ENCODE data around the gene IGF2BP2.
"Not testable (repeated sequence)": the region's sequence is repeated elsewhere in the genome, so short reads cannot be mapped to it uniquely, and the experiment has no call there.

The IGF2BP2 gene

GRCh38 chr3:185825006-185825638 is at the start of gene IGF2BP2:
TSS of gene IGF2BP2 (minus strand) at chr3:185825042. CDS start at chr3:185824960, 82 bp downstream.
- no peaks in the 10 kb centered on the region for H3K9me3 Mint-ChIP-seq (ENCODE audit: low read depth)
- no peak within 1 kb of the TSS for H3K27ac Mint-ChIP-seq
- peaks cover 14% of the 10 kb centered on the region for H3K4me1 Mint-ChIP-seq (ENCODE audit: low read depth)
- H3K27me3 Mint-ChIP-seq: peaks cover 41% of the 10 kb centered on the region
- H3K36me3 Mint-ChIP-seq: peaks cover 2% of the 10 kb centered on the region
- peak within 1 kb of the TSS; percentile 81 for H3K4me3 Mint-ChIP-seq

DNA sequence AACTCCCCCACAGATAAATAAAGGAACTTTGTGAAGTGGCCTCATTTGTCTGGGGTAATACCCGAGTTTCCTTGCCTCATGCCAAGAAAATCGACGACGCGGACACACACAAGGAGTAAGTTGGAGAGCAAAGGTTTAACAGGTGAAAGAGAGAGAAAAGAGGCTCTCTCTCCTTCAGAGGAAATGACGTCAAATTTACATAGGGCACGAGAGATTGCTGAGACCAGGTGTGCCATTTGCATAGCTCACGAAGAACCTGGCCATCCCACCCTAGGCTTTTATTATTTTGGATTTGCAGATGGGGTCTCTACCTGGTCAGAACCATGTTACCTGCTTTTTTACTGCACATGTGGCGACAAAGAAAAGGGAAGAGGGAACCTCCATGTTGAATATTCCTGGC is 49.3 kb upstream of the IGF2BP2 start:
- Mint-ChIP-seq H3K4me1 (ENCODE audit: low read depth) (no peaks in the 10 kb centered on the region), H3K27me3 (peaks cover 7% of the 10 kb centered on the region), H3K4me3 (no peak overlapping the region), H3K9me3 (ENCODE audit: low read depth) (no peaks in the 10 kb centered on the region), H3K36me3 (no peaks in the 10 kb centered on the region), H3K27ac (no peak overlapping the region)

DNA sequence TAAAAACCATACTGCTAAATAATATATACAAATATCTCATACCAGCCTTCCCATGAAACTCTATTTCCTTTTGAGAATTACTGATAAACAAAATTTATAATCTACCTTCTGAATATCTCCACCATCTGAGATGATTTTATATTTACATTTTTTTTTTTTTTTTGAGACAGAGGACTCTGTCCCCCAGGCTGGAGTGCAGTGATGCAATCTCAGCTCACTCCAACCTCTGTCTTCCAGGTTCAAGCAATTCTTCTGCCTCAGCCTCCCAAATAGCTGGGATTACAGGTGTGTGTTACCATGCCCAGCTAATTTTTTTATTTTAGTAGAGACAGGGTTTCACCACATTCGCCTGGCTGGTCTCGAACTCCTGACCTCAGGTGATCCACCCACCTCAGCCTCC is 42.8 kb upstream of the IGF2BP2 start:
- H3K36me3 Mint-ChIP-seq: no peaks in the 10 kb centered on the region
- H3K4me1 Mint-ChIP-seq (ENCODE audit: low read depth): peaks cover 1% of the 10 kb centered on the region
- H3K27ac Mint-ChIP-seq: no peak overlapping the region
- no peak overlapping the region for H3K4me3 Mint-ChIP-seq
- H3K9me3 Mint-ChIP-seq (ENCODE audit: low read depth): peaks cover 3% of the 10 kb centered on the region
- peaks cover 8% of the 10 kb centered on the region for H3K27me3 Mint-ChIP-seq

- Mint-ChIP-seq H3K36me3 (no peaks in the 10 kb centered on the region), H3K4me3 (no peak overlapping the region), H3K27ac (no peak overlapping the region), H3K27me3 (peaks cover 8% of the 10 kb centered on the region), H3K4me1 (ENCODE audit: low read depth) (peaks cover 1% of the 10 kb centered on the region), H3K9me3 (ENCODE audit: low read depth) (peaks cover 3% of the 10 kb centered on the region)
Measured at GRCh38 chr3:185866995-185867394, 42.2 kb upstream of the IGF2BP2 start.

DNA sequence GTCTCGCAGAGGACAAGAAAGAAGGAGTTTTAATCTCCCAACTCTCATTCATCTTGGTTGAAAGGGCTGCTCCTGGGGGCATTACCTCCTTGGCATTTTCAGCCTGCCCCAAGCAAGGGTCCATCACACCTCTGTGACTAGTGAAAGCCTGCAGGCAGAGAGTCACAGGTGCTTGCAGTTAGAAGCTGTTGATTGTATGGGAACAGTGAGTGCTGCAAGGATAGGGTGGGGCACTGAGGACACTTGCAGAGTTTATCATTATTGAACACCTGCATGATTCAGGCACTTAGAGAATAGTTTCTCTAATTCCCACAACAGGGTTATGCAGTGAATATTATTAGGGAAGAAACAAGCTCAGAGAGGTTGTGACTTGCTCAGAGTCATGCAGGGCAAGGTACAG is 41.7 kb upstream of the IGF2BP2 start:
- no peaks in the 10 kb centered on the region for H3K36me3 Mint-ChIP-seq
- peaks cover 8% of the 10 kb centered on the region for H3K27me3 Mint-ChIP-seq
- H3K9me3 Mint-ChIP-seq (ENCODE audit: low read depth): peaks cover 3% of the 10 kb centered on the region
- H3K4me3 Mint-ChIP-seq: no peak overlapping the region
- H3K27ac Mint-ChIP-seq: no peak overlapping the region
- peaks cover 1% of the 10 kb centered on the region for H3K4me1 Mint-ChIP-seq (ENCODE audit: low read depth)

GRCh38 chr3:185865247-185865646 is 40.4 kb upstream of the IGF2BP2 start:
- Mint-ChIP-seq H3K27ac (no peak overlapping the region), H3K9me3 (ENCODE audit: low read depth) (peaks cover 3% of the 10 kb centered on the region), H3K27me3 (peaks cover 6% of the 10 kb centered on the region), H3K4me3 (no peak overlapping the region), H3K4me1 (ENCODE audit: low read depth) (peaks cover 1% of the 10 kb centered on the region), H3K36me3 (peaks cover under 1% of the 10 kb centered on the region)

DNA sequence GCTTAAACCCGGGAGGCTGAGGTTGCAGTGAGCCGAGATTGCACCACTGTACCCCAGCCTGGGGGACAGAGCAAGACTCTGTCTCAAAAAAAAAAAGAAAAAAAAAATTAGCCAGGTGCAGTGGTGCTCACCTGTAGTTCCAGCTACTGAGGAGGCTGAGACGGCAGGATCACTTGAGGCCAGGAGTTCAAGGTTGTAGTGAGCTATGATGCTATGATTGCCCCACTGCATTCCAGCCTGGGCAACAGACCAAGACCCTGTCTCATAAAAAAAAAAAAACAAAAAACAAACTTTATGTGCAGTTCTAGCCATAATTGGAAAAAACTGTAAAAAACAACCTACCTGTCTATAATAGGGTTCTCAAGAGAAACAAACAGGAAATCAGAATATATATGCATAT is 39.9 kb upstream of the IGF2BP2 start:
- Mint-ChIP-seq H3K9me3 (ENCODE audit: low read depth) (peaks cover 3% of the 10 kb centered on the region), H3K27me3 (peaks cover 5% of the 10 kb centered on the region), H3K36me3 (peaks cover 2% of the 10 kb centered on the region), H3K4me3 (no peak overlapping the region), H3K27ac (no peak overlapping the region), H3K4me1 (ENCODE audit: low read depth) (peaks cover 1% of the 10 kb centered on the region)

- Mint-ChIP-seq H3K4me1 (ENCODE audit: low read depth) (no peaks in the 10 kb centered on the region), H3K9me3 (ENCODE audit: low read depth) (peaks cover 4% of the 10 kb centered on the region), H3K4me3 (no peak overlapping the region), H3K27ac (no peak overlapping the region), H3K36me3 (peaks cover 5% of the 10 kb centered on the region), H3K27me3 (peaks cover 5% of the 10 kb centered on the region)
Measured at GRCh38 chr3:185862920-185863319, 38.1 kb upstream of the IGF2BP2 start.

GRCh38 chr3:185859294-185859972 is 34.6 kb upstream of the IGF2BP2 start:
- Mint-ChIP-seq H3K36me3 (peaks cover 10% of the 10 kb centered on the region), H3K27me3 (peaks cover 6% of the 10 kb centered on the region), H3K9me3 (ENCODE audit: low read depth) (peaks cover 18% of the 10 kb centered on the region), H3K27ac (no peak overlapping the region), H3K4me3 (no peak overlapping the region), H3K4me1 (ENCODE audit: low read depth) (no peaks in the 10 kb centered on the region)

DNA sequence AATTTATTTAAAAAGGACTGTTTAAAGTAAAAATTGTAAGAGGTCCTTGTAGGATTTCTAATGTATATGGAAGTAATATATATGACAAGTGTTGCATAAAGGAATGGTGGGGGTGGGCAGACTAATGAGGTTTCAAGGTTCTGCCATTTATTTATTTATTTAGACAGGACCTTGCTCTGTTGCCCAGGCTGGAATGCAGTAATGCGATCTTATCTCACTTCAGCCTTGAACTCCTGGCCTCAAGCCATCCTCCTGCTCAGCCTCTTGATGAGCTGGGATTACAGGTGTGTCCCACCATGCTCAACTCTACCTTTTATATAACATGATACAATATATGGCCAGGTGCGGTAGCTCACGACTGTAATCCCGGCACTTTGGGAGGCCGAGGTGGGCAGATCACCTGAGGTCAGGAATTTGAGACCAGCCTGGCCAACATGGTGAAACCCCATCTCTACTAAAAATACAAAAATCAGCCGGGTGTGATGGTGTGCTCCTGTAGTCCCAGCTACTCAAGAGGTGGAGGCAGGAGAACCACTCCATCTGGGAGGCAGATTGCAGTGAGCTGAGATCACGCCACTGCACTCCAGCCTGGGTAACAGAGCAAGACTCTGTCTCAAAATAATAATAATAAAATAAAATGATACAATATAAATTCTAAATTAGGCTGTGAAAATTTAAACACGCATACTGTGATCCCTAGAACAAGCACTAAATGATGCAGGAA is 33.8 kb upstream of the IGF2BP2 start:
- H3K27me3 Mint-ChIP-seq: peaks cover 6% of the 10 kb centered on the region
- peaks cover 10% of the 10 kb centered on the region for H3K36me3 Mint-ChIP-seq
- peaks cover 18% of the 10 kb centered on the region for H3K9me3 Mint-ChIP-seq (ENCODE audit: low read depth)
- H3K4me3 Mint-ChIP-seq: no peak overlapping the region
- no peaks in the 10 kb centered on the region for H3K4me1 Mint-ChIP-seq (ENCODE audit: low read depth)
- H3K27ac Mint-ChIP-seq: no peak overlapping the region

GRCh38 chr3:185857208-185857607 is 32.4 kb upstream of the IGF2BP2 start:
- Mint-ChIP-seq H3K9me3 (ENCODE audit: low read depth) (peaks cover 18% of the 10 kb centered on the region), H3K36me3 (peaks cover 10% of the 10 kb centered on the region), H3K27me3 (peaks cover 6% of the 10 kb centered on the region), H3K27ac (no peak overlapping the region), H3K4me1 (ENCODE audit: low read depth) (no peaks in the 10 kb centered on the region), H3K4me3 (no peak overlapping the region)

DNA sequence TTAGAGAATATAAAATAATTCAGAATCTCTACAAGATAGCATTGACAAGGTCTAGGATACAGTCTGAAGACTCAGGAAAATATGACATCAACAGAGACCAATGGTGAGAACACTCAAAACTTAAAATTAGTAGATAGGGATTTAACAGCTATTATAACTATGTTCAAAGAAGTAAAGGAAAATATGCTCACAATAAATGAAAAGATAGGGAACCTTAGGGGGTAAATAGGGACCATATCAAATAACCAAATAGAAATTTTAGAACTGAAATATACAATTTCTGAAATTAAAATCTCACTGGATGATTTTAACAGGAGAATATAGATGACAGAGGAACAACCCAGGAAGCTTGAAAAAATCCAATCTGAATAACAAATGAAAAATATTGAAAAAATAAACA is 31.8 kb upstream of the IGF2BP2 start:
- peaks cover 10% of the 10 kb centered on the region for H3K36me3 Mint-ChIP-seq
- no peaks in the 10 kb centered on the region for H3K4me1 Mint-ChIP-seq (ENCODE audit: low read depth)
- H3K9me3 Mint-ChIP-seq (ENCODE audit: low read depth): peaks cover 18% of the 10 kb centered on the region
- H3K27ac Mint-ChIP-seq: no peak overlapping the region
- no peak overlapping the region for H3K4me3 Mint-ChIP-seq
- peaks cover 8% of the 10 kb centered on the region for H3K27me3 Mint-ChIP-seq

- H3K9me3 Mint-ChIP-seq (ENCODE audit: low read depth): peaks cover 14% of the 10 kb centered on the region
- not testable (repeated sequence) for H3K27me3 Mint-ChIP-seq; H3K4me1 Mint-ChIP-seq (ENCODE audit: low read depth); H3K4me3 Mint-ChIP-seq; H3K36me3 Mint-ChIP-seq; H3K27ac Mint-ChIP-seq
Measured at GRCh38 chr3:185853771-185854170, 28.9 kb upstream of the IGF2BP2 start.

DNA sequence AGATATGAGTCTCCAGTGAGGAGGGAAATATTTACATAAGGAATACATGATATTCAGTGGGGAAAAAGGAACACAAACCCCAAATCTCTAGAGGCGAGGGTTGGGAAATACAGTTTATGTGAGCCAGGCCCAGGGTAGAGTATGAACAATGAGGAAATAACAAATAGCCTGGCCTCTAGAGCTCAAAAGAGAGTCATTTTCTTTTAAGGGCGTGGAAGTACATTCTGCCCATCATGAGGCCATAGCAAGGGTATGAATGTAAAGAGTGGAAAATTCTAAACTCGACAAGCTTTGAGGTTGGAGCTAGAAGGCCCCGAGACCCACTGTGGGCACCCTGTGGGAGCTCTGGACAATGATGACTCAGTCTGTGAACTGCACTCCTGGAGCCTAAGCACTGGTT is 27.8 kb upstream of the IGF2BP2 start:
- no peak overlapping the region for H3K27ac Mint-ChIP-seq
- H3K36me3 Mint-ChIP-seq: peaks cover 5% of the 10 kb centered on the region
- no peak overlapping the region for H3K4me3 Mint-ChIP-seq
- peaks cover 2% of the 10 kb centered on the region for H3K27me3 Mint-ChIP-seq
- H3K9me3 Mint-ChIP-seq (ENCODE audit: low read depth): peaks cover 14% of the 10 kb centered on the region
- H3K4me1 Mint-ChIP-seq (ENCODE audit: low read depth): no peaks in the 10 kb centered on the region

GRCh38 chr3:185851959-185852358 is 27.1 kb upstream of the IGF2BP2 start:
- Mint-ChIP-seq H3K4me1 (ENCODE audit: low read depth) (no peaks in the 10 kb centered on the region), H3K27me3 (peaks cover 5% of the 10 kb centered on the region), H3K27ac (no peak overlapping the region)

More at GRCh38 chr3:185851959-185852358, 27.1 kb upstream of the IGF2BP2 start:
- Mint-ChIP-seq H3K9me3 (ENCODE audit: low read depth) (peaks cover 11% of the 10 kb centered on the region), H3K4me3 (no peak overlapping the region), H3K36me3 (peaks cover 4% of the 10 kb centered on the region)
